ENCODE data around the gene MRPL34. TPM values are rescaled to one million over a fixed set of nuclear protein-coding genes. Genes with fewer than 3 reads are reported as not detected.

MRPL34 gene
- total and polyA plus RNA-seq, 4 donors: 23.3 to 301 (median 140) TPM

GRCh38 chr19:17322854-17323253 is 17.2 kb downstream of the MRPL34 start:
- peaks cover 10 to 27% (median 15%) of the 10 kb centered on the region in 4 donors for H3K36me3 ChIP-seq (ENCODE audit: control insufficient read depth in 4 of 4, insufficient read depth in 3 of 4, low read depth in 1 of 4, low read length in 3 of 4)
- no peak for DNase-seq (ENCODE audit: low spot score)

More at GRCh38 chr19:17322854-17323253, 17.2 kb downstream of the MRPL34 start:
- peaks cover 1 to 20% (median 14%) of the 10 kb centered on the region in 4 donors for H3K4me1 ChIP-seq (ENCODE audit: control insufficient read depth in 4 of 4, insufficient read depth in 4 of 4, low read length in 3 of 4)
- H3K9me3 ChIP-seq (ENCODE audit: control insufficient read depth in 4 of 4, low read length in 3 of 4): no peaks in the 10 kb centered on the region
- TF ChIP-seq RAD21 (IDR thresholded peaks at IDR 0.05): no peak
- no peak for TF ChIP-seq NR2F2 (IDR thresholded peaks at IDR 0.05)
- no peak for TF ChIP-seq REST (IDR thresholded peaks at IDR 0.05)
- TF ChIP-seq ATF3 (IDR thresholded peaks at IDR 0.05): no peak
- no peak for TF ChIP-seq EGR1 (IDR thresholded peaks at IDR 0.05; ENCODE audit: low read depth in 2 of 2)
- no peak for TF ChIP-seq GABPA (IDR thresholded peaks at IDR 0.05 in 1 of 2, conservative IDR thresholded peaks at IDR 0.05 in 1 of 2)
- no peak for TF ChIP-seq CTCF (IDR thresholded peaks at IDR 0.05; ENCODE audit: low read depth, low read length, missing input control)
- no peak for TF ChIP-seq HNF4A (conservative IDR thresholded peaks at IDR 0.05)
- TF ChIP-seq YY1 (IDR thresholded peaks at IDR 0.05): no peak
- no peak for TF ChIP-seq ZBTB33 (IDR thresholded peaks at IDR 0.05)
- TF ChIP-seq JUND (IDR thresholded peaks at IDR 0.05): no peak
- TF ChIP-seq SP1 (IDR thresholded peaks at IDR 0.05): no peak
- no peak for TF ChIP-seq TAF1 (conservative IDR thresholded peaks at IDR 0.05)
- TF ChIP-seq FOXA2 (IDR thresholded peaks at IDR 0.05): no peak
- no peak for TF ChIP-seq RXRA (IDR thresholded peaks at IDR 0.05)
- WGBS: 86% methylated on average over 10 of the region's 10 CpGs
- no peak overlapping the region for H3K9ac ChIP-seq (ENCODE audit: low read depth in 1 of 2, low read length in 2 of 2)
- H3K27ac ChIP-seq (ENCODE audit: low read depth in 1 of 2, low read length in 2 of 2): no peak overlapping the region
- H3K4me3 ChIP-seq (ENCODE audit: low read depth in 1 of 3, low read length in 3 of 3): no peak overlapping the region
- H3K27me3 ChIP-seq (ENCODE audit: control insufficient read depth in 4 of 4, insufficient read depth in 4 of 4, low read length in 3 of 4): no peaks in the 10 kb centered on the region
